H9 (cell line): ENCODE measurements around the gene ADGRE1. TPM values are rescaled to one million over a fixed set of nuclear protein-coding genes. Genes with fewer than 3 reads are reported as not detected.

Source experiments
- DNase-seq: peaks from one replicate; pipeline ENCODE4 v3.0.0-alpha.2; 2017
- H2AFZ ChIP-seq: one replicate; pipeline ENCODE4 v1.6.1; 2013; ENCODE audit warnings: mild to moderate bottlenecking, low read length, control low read depth, moderate library complexity
- H2AK5ac ChIP-seq: 2 replicates; pipeline ENCODE4 v1.6.1; 2013; ENCODE audit warnings: low read length, control low read depth, mixed read lengths; ENCODE audit not compliant: insufficient read length
- H2BK120ac ChIP-seq: one replicate; pipeline ENCODE4 v1.6.1; 2013; ENCODE audit warnings: low read depth, mild to moderate bottlenecking, low read length, control low read depth, inconsistent platforms; ENCODE audit not compliant: poor library complexity, severe bottlenecking
- H2BK12ac ChIP-seq: 2 replicates; pipeline ENCODE4 v1.6.1; 2013; ENCODE audit warnings: low read length, control low read depth, mixed read lengths, low read depth; ENCODE audit not compliant: insufficient read length
- H2BK15ac ChIP-seq: 2 replicates; pipeline ENCODE4 v1.6.1; 2013; ENCODE audit warnings: low read depth, low read length, control low read depth
- H2BK20ac ChIP-seq: one replicate; pipeline ENCODE4 v1.6.1; 2013; ENCODE audit warnings: low read depth, mild to moderate bottlenecking, low read length, control low read depth, inconsistent platforms; ENCODE audit not compliant: poor library complexity, severe bottlenecking
- H2BK5ac ChIP-seq: 2 replicates; pipeline ENCODE4 v1.6.1; 2013; ENCODE audit warnings: low read length, control low read depth, mixed read lengths; ENCODE audit not compliant: insufficient read length
- H3K14ac ChIP-seq: 2 replicates; pipeline ENCODE4 v1.6.1; 2013; ENCODE audit warnings: low read length, control low read depth; ENCODE audit not compliant: insufficient read depth
- H3K18ac ChIP-seq: 2 replicates; pipeline ENCODE4 v1.6.1; 2013; ENCODE audit warnings: low read depth, mild to moderate bottlenecking, mixed read lengths, low read length, control low read depth; ENCODE audit not compliant: insufficient read length
- H3K23ac ChIP-seq: 2 replicates; pipeline ENCODE4 v1.6.1; 2013; ENCODE audit warnings: low read length, control low read depth, mixed read lengths, low read depth; ENCODE audit not compliant: insufficient read length
- H3K23me2 ChIP-seq: 2 replicates; pipeline ENCODE4 v1.6.1; 2013; ENCODE audit warnings: low read depth, mild to moderate bottlenecking, mixed read lengths, low read length, control low read depth; ENCODE audit not compliant: insufficient read length, poor library complexity, severe bottlenecking
- H3K27ac ChIP-seq: 2 replicates; pipeline ENCODE4 v1.5.1; 2013; ENCODE audit warnings: low read length, control low read depth, mixed read lengths, low read depth; ENCODE audit not compliant: insufficient read length
- H3K27me3 ChIP-seq: 2 replicates; pipeline ENCODE4 v1.6.1; 2013; ENCODE audit warnings: low read length, control low read depth, inconsistent platforms; ENCODE audit not compliant: insufficient read depth
- H3K4ac ChIP-seq: 2 replicates; pipeline ENCODE4 v1.6.1; 2013; ENCODE audit warnings: low read depth, mild to moderate bottlenecking, control low read depth, inconsistent platforms, low read length, moderate library complexity
- H3K4me1 ChIP-seq: 2 replicates; pipeline ENCODE4 v1.6.1; 2013; ENCODE audit warnings: low read length, control low read depth, inconsistent platforms; ENCODE audit not compliant: insufficient read depth
- H3K4me2 ChIP-seq: 2 replicates; pipeline ENCODE4 v1.6.1; 2013; ENCODE audit warnings: low read length, control low read depth, mixed read lengths; ENCODE audit not compliant: insufficient read length, insufficient read depth
- H3K56ac ChIP-seq: 2 replicates; pipeline ENCODE4 v1.6.1; 2013; ENCODE audit warnings: low read depth, mild to moderate bottlenecking, mixed read lengths, low read length, control low read depth; ENCODE audit not compliant: insufficient read length
- H3K79me1 ChIP-seq: 2 replicates; pipeline ENCODE4 v1.6.1; 2013; ENCODE audit warnings: low read depth, mild to moderate bottlenecking, moderate library complexity, low read length, control low read depth, inconsistent platforms; ENCODE audit not compliant: insufficient read depth, poor library complexity, severe bottlenecking
- H3K79me2 ChIP-seq: 2 replicates; pipeline ENCODE4 v1.6.1; 2013; ENCODE audit warnings: low read length, control low read depth, inconsistent platforms; ENCODE audit not compliant: insufficient read depth
- H3K9ac ChIP-seq: 2 replicates; pipeline ENCODE4 v1.6.1; 2013; ENCODE audit warnings: low read length, control low read depth, mixed read lengths; ENCODE audit not compliant: insufficient read length; ENCODE audit errors: extremely low read depth
- H3K9me3 ChIP-seq: one replicate; pipeline ENCODE4 v1.6.1; 2013; ENCODE audit warnings: low read depth, low read length, inconsistent platforms; ENCODE audit not compliant: control insufficient read depth
- H3T11ph ChIP-seq: one replicate; pipeline ENCODE4 v1.6.1; 2013; ENCODE audit warnings: mild to moderate bottlenecking, low read length, control low read depth, inconsistent platforms
- H4K20me1 ChIP-seq: one replicate; pipeline ENCODE4 v1.6.1; 2013; ENCODE audit not compliant: control insufficient read depth, insufficient read length, insufficient read depth
- H4K5ac ChIP-seq: 2 replicates; pipeline ENCODE4 v1.6.1; 2013; ENCODE audit warnings: low read depth, mild to moderate bottlenecking, mixed read lengths, low read length, control low read depth; ENCODE audit not compliant: insufficient read length
- H4K8ac ChIP-seq: replicated peaks from 2 replicates; pipeline ENCODE4 v1.6.1; 2013; ENCODE audit warnings: low read length, control low read depth, mixed read lengths, low read depth; ENCODE audit not compliant: insufficient read length
- H4K91ac ChIP-seq: 2 replicates; pipeline ENCODE4 v1.6.1; 2013; ENCODE audit warnings: low read depth, mild to moderate bottlenecking, moderate library complexity, mixed read lengths, low read length, control low read depth; ENCODE audit not compliant: insufficient read length
- H3K27ac Mint-ChIP-seq, 3 experiments: 2 replicates in 2 of 3; 3 replicates in 1 of 3; pipeline ENCODE4 v1.8.0; 2020 to 2021; ENCODE audit warnings: mixed read lengths in 3 of 3, mild to moderate bottlenecking in 1 of 3, moderate library complexity in 1 of 3
- H3K27me3 Mint-ChIP-seq: 2 replicates; pipeline ENCODE4 v1.8.0; 2021; ENCODE audit warnings: low read depth, mild to moderate bottlenecking, moderate library complexity, mixed read lengths
- H3K36me3 Mint-ChIP-seq, 3 experiments: 2 replicates in 2 of 3; 3 replicates in 1 of 3; pipeline ENCODE4 v1.8.0; 2020 to 2021; ENCODE audit warnings: low read depth in 3 of 3, mixed read lengths in 3 of 3; ENCODE audit not compliant: insufficient read depth in 1 of 3
- H3K4me1 Mint-ChIP-seq, 2 experiments: 2 replicates each; pipeline ENCODE4 v1.8.0; 2020; ENCODE audit warnings: mixed read lengths in 2 of 2
- H3K4me3 Mint-ChIP-seq, 2 experiments: 2 replicates in 1 of 2; 3 replicates in 1 of 2; pipeline ENCODE4 v1.8.0; 2020 to 2021; ENCODE audit warnings: mild to moderate bottlenecking in 2 of 2, mixed read lengths in 2 of 2, moderate library complexity in 1 of 2
- H3K9me3 Mint-ChIP-seq, 2 experiments: 2 replicates in 1 of 2; 3 replicates in 1 of 2; pipeline ENCODE4 v1.8.0; 2020; ENCODE audit warnings: mild to moderate bottlenecking in 2 of 2, mixed read lengths in 2 of 2, moderate library complexity in 1 of 2
- WGBS: extraction: QIAGEN DNeasy Blood & Tissue Kit; methylation state at CpG from one replicate; pipeline ENCODE4 v1.1.7; 2013; ENCODE audit warnings: missing lambda C conversion rate, low lambda C conversion rate, mixed read lengths; ENCODE audit not compliant: insufficient read length; ENCODE audit errors: extremely low coverage; 5-methylcytosine and 5-hydroxymethylcytosine counted together
- total RNA-seq: library from RNA; stranded (reverse); gene quantifications from 2 replicates; pipeline ENCODE4 v1.2.1, GENCODE V29; 2021
- TF ChIP-seq, protein P1 (sequence below): fragments of 200-600 bp; sonication (generic); conservative IDR thresholded peaks from 3 replicates; pipeline ENCODE4 v1.8.0; 2021; ENCODE audit warnings: antibody characterized with exemption, mild to moderate bottlenecking

ADGRE1 gene
- total RNA-seq, 1 experiment from 2014 or later, result not detected

- no CpG with 5 or more reads among the region's 2 CpGs for WGBS
- no peak overlapping the region for H4K91ac ChIP-seq
Observed at GRCh38 chr19:6914321-6914720, 26.9 kb downstream of the ADGRE1 start.

More at GRCh38 chr19:6914321-6914720, 26.9 kb downstream of the ADGRE1 start:
- H3K23ac ChIP-seq, result no peak overlapping the region
- no peak overlapping the region for H2BK5ac ChIP-seq
- H3K9me3 ChIP-seq, result peaks cover 56% of the 10 kb centered on the region
- no peak overlapping the region for H2BK12ac ChIP-seq
- no peak overlapping the region for H3K4ac ChIP-seq
- no peak overlapping the region for H3K4me2 ChIP-seq
- no peaks in the 10 kb centered on the region for H3K79me2 ChIP-seq
- no peak for DNase-seq
- no peaks in the 10 kb centered on the region for H3K4me1 ChIP-seq
- no peak overlapping the region for H2BK120ac ChIP-seq
- H4K8ac ChIP-seq, result no peak overlapping the region
- H4K5ac ChIP-seq, result no peak overlapping the region
- TF ChIP-seq, protein P1, sequence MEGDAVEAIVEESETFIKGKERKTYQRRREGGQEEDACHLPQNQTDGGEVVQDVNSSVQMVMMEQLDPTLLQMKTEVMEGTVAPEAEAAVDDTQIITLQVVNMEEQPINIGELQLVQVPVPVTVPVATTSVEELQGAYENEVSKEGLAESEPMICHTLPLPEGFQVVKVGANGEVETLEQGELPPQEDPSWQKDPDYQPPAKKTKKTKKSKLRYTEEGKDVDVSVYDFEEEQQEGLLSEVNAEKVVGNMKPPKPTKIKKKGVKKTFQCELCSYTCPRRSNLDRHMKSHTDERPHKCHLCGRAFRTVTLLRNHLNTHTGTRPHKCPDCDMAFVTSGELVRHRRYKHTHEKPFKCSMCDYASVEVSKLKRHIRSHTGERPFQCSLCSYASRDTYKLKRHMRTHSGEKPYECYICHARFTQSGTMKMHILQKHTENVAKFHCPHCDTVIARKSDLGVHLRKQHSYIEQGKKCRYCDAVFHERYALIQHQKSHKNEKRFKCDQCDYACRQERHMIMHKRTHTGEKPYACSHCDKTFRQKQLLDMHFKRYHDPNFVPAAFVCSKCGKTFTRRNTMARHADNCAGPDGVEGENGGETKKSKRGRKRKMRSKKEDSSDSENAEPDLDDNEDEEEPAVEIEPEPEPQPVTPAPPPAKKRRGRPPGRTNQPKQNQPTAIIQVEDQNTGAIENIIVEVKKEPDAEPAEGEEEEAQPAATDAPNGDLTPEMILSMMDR, result no peak
- no peak overlapping the region for H2AK5ac ChIP-seq
- H4K20me1 ChIP-seq, result no peaks in the 10 kb centered on the region
- no peak overlapping the region for H3K14ac ChIP-seq
- no peak overlapping the region for H3K9ac ChIP-seq
- H3K79me1 ChIP-seq, result no peaks in the 10 kb centered on the region
- no peak overlapping the region for H3K27ac ChIP-seq
- no peak overlapping the region for H3K56ac ChIP-seq
- no peak overlapping the region for H3T11ph ChIP-seq
- peaks cover 9 to 34% (median 19%) of the 10 kb centered on the region in 3 experiments; a peak in 6 of 7 replicates for H3K36me3 Mint-ChIP-seq
- no peak overlapping the region for H2AFZ ChIP-seq
- no peaks in the 10 kb centered on the region for H3K23me2 ChIP-seq
- H3K9me3 Mint-ChIP-seq, result peaks cover 80% of the 10 kb centered on the region in 2 experiments
- H3K4me1 Mint-ChIP-seq, result no peaks in the 10 kb centered on the region
- H3K18ac ChIP-seq, result no peak overlapping the region
- no peak overlapping the region for H3K4me3 Mint-ChIP-seq
- no peak overlapping the region for H3K27ac Mint-ChIP-seq
- H2BK20ac ChIP-seq, result no peak overlapping the region
- H3K27me3 Mint-ChIP-seq, result peaks cover 4% of the 10 kb centered on the region
- H2BK15ac ChIP-seq, result no peak overlapping the region
- H3K27me3 ChIP-seq, result no peaks in the 10 kb centered on the region
